ENCODE measurements around the gene CARMIL1.

DNA sequence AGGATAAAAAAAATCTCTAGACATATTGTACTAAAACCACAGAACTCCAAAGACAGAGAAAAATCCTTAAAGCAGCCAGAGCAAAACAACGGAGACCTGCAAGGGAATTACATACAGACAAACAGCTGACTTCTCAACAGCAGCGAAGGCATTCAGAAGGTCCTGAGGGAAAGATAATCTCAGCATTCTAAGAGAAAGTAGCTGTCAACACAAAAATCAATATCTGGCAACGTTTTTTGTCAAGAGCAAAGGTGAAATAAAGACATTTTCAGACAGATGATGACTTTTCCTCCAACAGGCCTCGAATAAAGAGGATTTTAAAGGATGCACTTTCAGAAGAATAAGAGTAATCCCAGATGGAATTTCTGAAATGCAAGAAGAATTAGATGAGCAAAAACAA is 366.7 kb downstream of the CARMIL1 start:
- TF ChIP-seq POLR2A (IDR thresholded peaks at IDR 0.05; ENCODE audit: low read length) (no peak), GATA1 (IDR thresholded peaks at IDR 0.05; ENCODE audit: low read depth, low read length) (no peak)
